Neural cell (in vitro differentiated cells): ENCODE data around the gene SLC34A1. TPM values are rescaled to one million over a fixed set of nuclear protein-coding genes. Genes with fewer than 3 reads are reported as not detected.

ENCODE experiments used
- H2AFZ ChIP-seq: fragments of 200-600, 300-800 bp; sonication (generic), shearing (Covaris generic); 2 replicates; pipeline ENCODE4 v1.6.0; 2014; ENCODE audit warnings: low read depth, mild to moderate bottlenecking, antibody characterized with exemption, low read length, moderate library complexity
- H3F3A ChIP-seq: fragments of 200-600 bp; shearing (Covaris generic); 2 replicates; pipeline ENCODE4 v1.6.1; 2016; ENCODE audit warnings: mild to moderate bottlenecking, moderate library complexity, mixed read lengths, antibody characterized with exemption, low read length; ENCODE audit not compliant: insufficient read depth, poor library complexity, severe bottlenecking
- H3K27ac ChIP-seq: fragments of 200-600, 300-800 bp; sonication (generic), shearing (Covaris generic); 2 replicates; pipeline ENCODE4 v1.5.1; 2014; ENCODE audit warnings: mild to moderate bottlenecking, low read length, moderate library complexity
- H3K27me3 ChIP-seq: fragments of 300-800, 200-600 bp; sonication (generic), shearing (Covaris generic); 2 replicates; pipeline ENCODE4 v1.6.0; 2014; ENCODE audit warnings: mild to moderate bottlenecking, low read depth, low read length, moderate library complexity; ENCODE audit not compliant: insufficient read depth
- H3K36me3 ChIP-seq: fragments of 300-800, 200-600 bp; sonication (generic), shearing (Covaris generic); 2 replicates; pipeline ENCODE4 v1.5.1; 2014; ENCODE audit warnings: mild to moderate bottlenecking, antibody characterized with exemption, low read length, moderate library complexity; ENCODE audit not compliant: insufficient read depth
- H3K4me2 ChIP-seq: fragments of 300-800, 200-600 bp; sonication (generic), shearing (Covaris generic); 2 replicates; pipeline ENCODE4 v1.6.0; 2014; ENCODE audit warnings: mild to moderate bottlenecking, low read length
- H3K4me3 ChIP-seq: fragments of 300-800, 200-600 bp; sonication (generic), shearing (Covaris generic); 2 replicates; pipeline ENCODE4 v1.5.1; 2014; ENCODE audit warnings: mild to moderate bottlenecking, low read length, moderate library complexity
- H3K79me2 ChIP-seq: fragments of 200-600 bp; shearing (Covaris generic); replicated peaks from 2 replicates; pipeline ENCODE4 v1.6.0; 2014; ENCODE audit warnings: mild to moderate bottlenecking, low read length, moderate library complexity; ENCODE audit not compliant: insufficient read depth
- H3K9ac ChIP-seq: fragments of 300-800, 200-600 bp; sonication (generic), shearing (Covaris generic); 2 replicates; pipeline ENCODE4 v1.6.1; 2016; ENCODE audit warnings: mild to moderate bottlenecking, low read length, mixed read lengths
- H3K9me2 ChIP-seq: fragments of 200-600 bp; shearing (Covaris generic); 2 replicates; pipeline ENCODE4 v1.6.1; 2016; ENCODE audit warnings: mild to moderate bottlenecking, low read length, mixed read lengths; ENCODE audit not compliant: insufficient read depth
- H3K9me3 ChIP-seq: fragments of 200-600, 300-800 bp; sonication (generic), shearing (Covaris generic); 2 replicates; pipeline ENCODE4 v1.6.1; 2016; ENCODE audit warnings: mild to moderate bottlenecking, mixed run types, low read length, moderate library complexity, mixed read lengths
- H4K20me1 ChIP-seq: fragments of 200-600 bp; shearing (Covaris generic); 2 replicates; pipeline ENCODE4 v1.6.1; 2016; ENCODE audit warnings: mild to moderate bottlenecking, mixed run types; ENCODE audit not compliant: insufficient read depth
- EP300 ChIP-seq: fragments of 450-650 bp; conservative IDR thresholded peaks from 2 replicates; pipeline ENCODE4 v1.6.1; 2014; ENCODE audit warnings: antibody characterized with exemption, mild to moderate bottlenecking, moderate library complexity; ENCODE audit not compliant: poor library complexity, severe bottlenecking
- EZH2 ChIP-seq: fragments of 200-600, 300-800 bp; shearing (Covaris generic), sonication (generic); IDR thresholded peaks from 2 replicates; pipeline ENCODE4 v1.6.1; 2014; ENCODE audit warnings: antibody characterized with exemption, low read length, borderline replicate concordance, mild to moderate bottlenecking; ENCODE audit not compliant: insufficient read depth, poor library complexity, severe bottlenecking
- MXI1 ChIP-seq: fragments of 450-650 bp; conservative IDR thresholded peaks from 2 replicates; pipeline ENCODE4 v1.6.1; 2014; ENCODE audit warnings: antibody characterized with exemption, mild to moderate bottlenecking; ENCODE audit not compliant: poor library complexity, severe bottlenecking
- POLR2AphosphoS5 ChIP-seq: IDR thresholded peaks from 2 replicates; pipeline ENCODE4 v1.6.1; 2012
- RAD21 ChIP-seq: fragments of 450-650 bp; conservative IDR thresholded peaks from 2 replicates; pipeline ENCODE4 v1.6.1; 2014; ENCODE audit warnings: antibody characterized with exemption, mild to moderate bottlenecking, moderate library complexity
- SMC3 ChIP-seq: fragments of 450-650 bp; conservative IDR thresholded peaks from 2 replicates; pipeline ENCODE4 v1.6.1; 2014; ENCODE audit warnings: antibody characterized with exemption, mild to moderate bottlenecking, moderate library complexity; ENCODE audit not compliant: poor library complexity
- TAF1 ChIP-seq: IDR thresholded peaks from 2 replicates; pipeline ENCODE4 v1.6.1; 2012; ENCODE audit warnings: low read depth
- polyA plus RNA-seq: library from polyadenylated mRNA; depleted of rRNA; stranded (reverse); fragments of >200 nt; gene quantifications from 2 replicates; pipeline ENCODE4 v1.2.3, GENCODE V29; 2014
- TF ChIP-seq, protein P1 (sequence below): IDR thresholded peaks from 2 replicates; pipeline ENCODE4 v1.6.1; 2012; ENCODE audit warnings: borderline replicate concordance
- TF ChIP-seq, protein P2 (sequence below): fragments of 450-650 bp; IDR thresholded peaks from 2 replicates; pipeline ENCODE4 v1.5.1; 2014; ENCODE audit warnings: antibody characterized with exemption, mild to moderate bottlenecking, moderate library complexity; ENCODE audit not compliant: poor library complexity, severe bottlenecking

Gene SLC34A1
- polyA plus RNA-seq, 1 donor from 2014 or later = not detected

DNA sequence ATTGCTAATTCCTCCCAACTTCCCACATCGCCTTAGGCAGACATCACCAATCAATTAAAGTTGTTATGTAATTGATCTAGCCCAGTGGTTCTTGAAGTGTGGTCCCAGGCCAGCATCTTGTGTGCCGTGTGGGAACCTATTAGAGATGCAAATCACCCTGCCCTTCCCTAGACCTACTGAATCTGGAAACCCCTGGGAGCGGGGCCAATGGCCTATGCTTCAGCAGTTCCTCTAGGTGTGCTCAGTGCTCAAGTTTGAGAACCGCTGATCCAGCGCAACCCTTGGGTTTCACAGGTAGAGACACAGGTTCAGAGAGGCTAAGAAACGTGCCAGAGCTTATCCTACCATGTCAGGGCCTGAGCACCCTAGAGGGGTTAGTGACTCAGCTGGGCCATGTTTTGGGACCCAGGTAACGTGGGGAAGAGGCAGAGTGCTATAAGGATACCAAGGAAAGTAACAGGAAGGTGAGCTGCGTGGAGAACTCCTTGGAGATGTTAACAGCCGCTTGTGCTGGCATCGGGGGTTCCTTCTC is 4.4 kb downstream of the SLC34A1 start:
- H2AFZ ChIP-seq = no peak overlapping the region
- H3F3A ChIP-seq = no peaks in the 10 kb centered on the region
- no peaks in the 10 kb centered on the region for H4K20me1 ChIP-seq
- no peaks in the 10 kb centered on the region for H3K9me2 ChIP-seq
- H3K4me3 ChIP-seq = no peak overlapping the region
- no peak for TF ChIP-seq EP300
- no peak for TF ChIP-seq POLR2AphosphoS5
- TF ChIP-seq, protein P1, sequence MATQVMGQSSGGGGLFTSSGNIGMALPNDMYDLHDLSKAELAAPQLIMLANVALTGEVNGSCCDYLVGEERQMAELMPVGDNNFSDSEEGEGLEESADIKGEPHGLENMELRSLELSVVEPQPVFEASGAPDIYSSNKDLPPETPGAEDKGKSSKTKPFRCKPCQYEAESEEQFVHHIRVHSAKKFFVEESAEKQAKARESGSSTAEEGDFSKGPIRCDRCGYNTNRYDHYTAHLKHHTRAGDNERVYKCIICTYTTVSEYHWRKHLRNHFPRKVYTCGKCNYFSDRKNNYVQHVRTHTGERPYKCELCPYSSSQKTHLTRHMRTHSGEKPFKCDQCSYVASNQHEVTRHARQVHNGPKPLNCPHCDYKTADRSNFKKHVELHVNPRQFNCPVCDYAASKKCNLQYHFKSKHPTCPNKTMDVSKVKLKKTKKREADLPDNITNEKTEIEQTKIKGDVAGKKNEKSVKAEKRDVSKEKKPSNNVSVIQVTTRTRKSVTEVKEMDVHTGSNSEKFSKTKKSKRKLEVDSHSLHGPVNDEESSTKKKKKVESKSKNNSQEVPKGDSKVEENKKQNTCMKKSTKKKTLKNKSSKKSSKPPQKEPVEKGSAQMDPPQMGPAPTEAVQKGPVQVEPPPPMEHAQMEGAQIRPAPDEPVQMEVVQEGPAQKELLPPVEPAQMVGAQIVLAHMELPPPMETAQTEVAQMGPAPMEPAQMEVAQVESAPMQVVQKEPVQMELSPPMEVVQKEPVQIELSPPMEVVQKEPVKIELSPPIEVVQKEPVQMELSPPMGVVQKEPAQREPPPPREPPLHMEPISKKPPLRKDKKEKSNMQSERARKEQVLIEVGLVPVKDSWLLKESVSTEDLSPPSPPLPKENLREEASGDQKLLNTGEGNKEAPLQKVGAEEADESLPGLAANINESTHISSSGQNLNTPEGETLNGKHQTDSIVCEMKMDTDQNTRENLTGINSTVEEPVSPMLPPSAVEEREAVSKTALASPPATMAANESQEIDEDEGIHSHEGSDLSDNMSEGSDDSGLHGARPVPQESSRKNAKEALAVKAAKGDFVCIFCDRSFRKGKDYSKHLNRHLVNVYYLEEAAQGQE = no peak
- TF ChIP-seq RAD21 = no peak
- no peak for TF ChIP-seq SMC3
- no peak for TF ChIP-seq TAF1
- H3K9ac ChIP-seq = no peak overlapping the region
- no peak overlapping the region for H3K4me2 ChIP-seq
- no peak overlapping the region for H3K27ac ChIP-seq
- H3K79me2 ChIP-seq = no peaks in the 10 kb centered on the region
- no peaks in the 10 kb centered on the region for H3K36me3 ChIP-seq
- H3K9me3 ChIP-seq = no peaks in the 10 kb centered on the region
- no peaks in the 10 kb centered on the region for H3K27me3 ChIP-seq

GRCh38 chr5:177389241-177390169 is 5.3 kb downstream of the SLC34A1 start:
- Histone ChIP-seq H3K9ac (no peak overlapping the region), H3K4me3 (no peak overlapping the region), H4K20me1 (no peaks in the 10 kb centered on the region), H3F3A (no peaks in the 10 kb centered on the region), H3K36me3 (no peaks in the 10 kb centered on the region), H3K79me2 (no peaks in the 10 kb centered on the region), H3K9me2 (no peaks in the 10 kb centered on the region), H3K27ac (no peak overlapping the region), H3K4me2 (no peak overlapping the region), H3K27me3 (no peaks in the 10 kb centered on the region), H3K9me3 (no peaks in the 10 kb centered on the region), H2AFZ (no peak overlapping the region)
- TF ChIP-seq, protein P2, sequence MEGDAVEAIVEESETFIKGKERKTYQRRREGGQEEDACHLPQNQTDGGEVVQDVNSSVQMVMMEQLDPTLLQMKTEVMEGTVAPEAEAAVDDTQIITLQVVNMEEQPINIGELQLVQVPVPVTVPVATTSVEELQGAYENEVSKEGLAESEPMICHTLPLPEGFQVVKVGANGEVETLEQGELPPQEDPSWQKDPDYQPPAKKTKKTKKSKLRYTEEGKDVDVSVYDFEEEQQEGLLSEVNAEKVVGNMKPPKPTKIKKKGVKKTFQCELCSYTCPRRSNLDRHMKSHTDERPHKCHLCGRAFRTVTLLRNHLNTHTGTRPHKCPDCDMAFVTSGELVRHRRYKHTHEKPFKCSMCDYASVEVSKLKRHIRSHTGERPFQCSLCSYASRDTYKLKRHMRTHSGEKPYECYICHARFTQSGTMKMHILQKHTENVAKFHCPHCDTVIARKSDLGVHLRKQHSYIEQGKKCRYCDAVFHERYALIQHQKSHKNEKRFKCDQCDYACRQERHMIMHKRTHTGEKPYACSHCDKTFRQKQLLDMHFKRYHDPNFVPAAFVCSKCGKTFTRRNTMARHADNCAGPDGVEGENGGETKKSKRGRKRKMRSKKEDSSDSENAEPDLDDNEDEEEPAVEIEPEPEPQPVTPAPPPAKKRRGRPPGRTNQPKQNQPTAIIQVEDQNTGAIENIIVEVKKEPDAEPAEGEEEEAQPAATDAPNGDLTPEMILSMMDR = no peak
- TF ChIP-seq EP300 = no peak
- TF ChIP-seq RAD21 = no peak
- no peak for TF ChIP-seq TAF1
- TF ChIP-seq EZH2 = no peak
- TF ChIP-seq, protein P1 = no peak
- no peak for TF ChIP-seq MXI1
- TF ChIP-seq SMC3 = no peak
